ENCODE results near the gene ANAPC16. TPM values are rescaled to one million over a fixed set of nuclear protein-coding genes. Genes with fewer than 3 reads are reported as not detected.

ANAPC16 gene
- total RNA-seq (2014; rRNA removed; shearing (Covaris generic)) (77.5 and 88.5 TPM in 2 replicates), polyA plus RNA-seq (2016; fragmentation: Nextera tagmentation; extraction: Ambion mirVana) (116 and 126 TPM in 2 replicates)
- long read RNA-seq, transcript ANAPC16-203 (3 exons, 734 nt): minor isoform, 12 of 105 reads
- long read RNA-seq, transcript ANAPC16-201 (4 exons, 3,195 nt): major isoform, 39 of 105 reads
- long read RNA-seq, partial matches to known transcripts: 6 of 105 reads
- long read RNA-seq, other reads (novel, unspliced or antisense): 42 of 105 reads

DNA sequence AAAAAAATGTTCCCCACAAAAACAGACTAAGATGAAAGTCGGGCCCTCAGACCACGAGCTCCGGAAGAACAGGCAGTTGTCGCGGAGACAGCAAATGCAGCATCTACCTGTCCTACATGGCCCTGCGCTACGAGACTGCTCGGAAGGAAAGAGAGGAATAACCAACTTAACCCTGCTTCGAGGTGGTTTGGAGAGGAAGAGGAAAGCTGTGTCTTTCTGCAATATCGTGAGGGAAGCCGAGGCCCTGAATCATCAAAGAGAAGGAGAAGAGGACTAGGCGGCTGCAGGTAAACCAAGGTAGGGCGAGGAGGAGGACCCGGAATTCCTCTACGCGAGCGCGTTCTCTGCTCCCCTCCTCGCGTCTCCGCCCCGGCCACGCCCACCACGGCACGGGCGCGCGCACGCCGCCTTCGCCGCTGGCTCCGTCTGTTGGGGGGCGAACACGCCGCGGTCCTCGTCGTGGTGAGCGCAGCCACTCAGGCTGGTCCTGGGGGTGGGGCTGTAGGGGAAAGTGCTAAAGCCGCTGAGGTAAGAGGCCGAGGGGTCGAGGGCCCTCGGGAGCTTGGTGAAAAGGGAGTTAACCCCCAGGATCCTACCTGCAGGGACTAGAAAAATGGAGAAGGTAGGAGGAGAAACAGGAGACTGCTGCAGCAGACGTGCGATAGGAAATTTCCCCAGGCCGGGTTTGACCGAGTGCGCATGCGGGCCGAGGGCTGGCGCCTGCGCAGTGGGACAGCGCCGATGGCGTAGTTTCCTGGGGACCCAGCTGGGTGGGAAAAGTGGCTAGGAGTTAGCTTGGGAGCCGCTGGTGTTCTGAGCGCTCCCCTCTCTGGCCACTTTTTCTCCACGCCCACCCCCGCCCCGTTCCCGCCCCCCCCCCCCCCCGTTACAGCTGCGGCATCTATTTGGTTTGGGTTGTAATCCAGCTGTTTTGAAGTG, at the start of gene ANAPC16, which contains the start of gene ASCC1:
TSS of gene ANAPC16 (plus strand) at position 402 of the 939 bp plus-strand sequence. CDS start 7,903 bp downstream, outside the sequence.
TSS of gene ASCC1 (minus strand) at position 666 of the 939 bp plus-strand sequence. CDS start 2,978 bp downstream, outside the sequence.
- H3K27ac Mint-ChIP-seq: peak within 1 kb of the TSS; percentile 100
- TF ChIP-seq CREB1 (CRISPR knock-in tag; IDR thresholded peaks at IDR 0.05; ENCODE audit: low read depth) (0 out of 2 replicates have a peak, but pooled peaks have one; percentile 3), POLR2AphosphoS5 (IDR thresholded peaks at IDR 0.05; ENCODE audit: low read depth) (peak; percentile 100), ZNF114 (CRISPR knock-in tag; IDR thresholded peaks at IDR 0.05) (no peak)
- H3K4me2 ChIP-seq: peak within 1 kb of the TSS; percentile 78

DNA sequence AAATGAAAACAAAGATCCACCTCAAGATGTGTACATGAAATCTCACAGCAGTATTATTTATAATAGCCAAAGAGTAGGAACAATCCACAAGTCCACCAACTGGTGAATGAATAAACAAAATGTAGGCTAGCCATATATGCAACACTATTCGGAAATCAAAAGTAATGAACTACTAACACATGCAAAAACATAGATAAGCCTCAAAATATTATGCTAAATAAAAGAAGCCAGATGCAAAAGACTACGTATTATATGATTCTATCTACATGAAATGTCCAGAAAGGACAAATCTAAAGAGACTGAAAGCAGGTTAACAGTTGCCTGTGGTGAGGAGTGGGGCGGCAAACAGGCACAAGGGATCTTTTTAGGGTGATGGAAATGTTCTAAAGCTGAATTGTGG, 48.7 kb upstream of the ANAPC16 start:
- Histone ChIP-seq H3K79me2 (replicated peaks; ENCODE audit: insufficient read depth) (no peaks in the 10 kb centered on the region), H3K9me2 (ENCODE audit: insufficient read depth) (no peaks in the 10 kb centered on the region), H3K4me2 (no peak overlapping the region), H3K27me3 (ENCODE audit: insufficient read depth) (no peaks in the 10 kb centered on the region), H3K27ac (ENCODE audit: low read depth) (no peak overlapping the region), H3K4me1 (ENCODE audit: insufficient read depth) (no peaks in the 10 kb centered on the region), H3K36me3 (ENCODE audit: insufficient read depth) (no peaks in the 10 kb centered on the region), H3F3A (replicated peaks; ENCODE audit: low read depth) (no peaks in the 10 kb centered on the region), H2AFZ (no peak overlapping the region), H4K20me1 (replicated peaks; ENCODE audit: insufficient read depth) (no peaks in the 10 kb centered on the region), H3K4me3 (no peak overlapping the region)
- H3K36me3 Mint-ChIP-seq (ENCODE audit: low read depth): peaks cover 7% of the 10 kb centered on the region; the same call in 1 of the 3 replicates
- H3K27ac Mint-ChIP-seq: no peak overlapping the region
- H3K4me1 Mint-ChIP-seq: no peaks in the 10 kb centered on the region
- DNase-seq (ENCODE audit: low spot score) (no peak), ATAC-seq (no peak)
- peaks cover 1% of the 10 kb centered on the region for H3K27me3 Mint-ChIP-seq (ENCODE audit: insufficient read depth, low read depth, poor library complexity)
- no peaks in the 10 kb centered on the region for H3K9me3 Mint-ChIP-seq
- no peak overlapping the region for H3K4me3 Mint-ChIP-seq
- TF ChIP-seq NANOG (IDR thresholded peaks at IDR 0.05; ENCODE audit: borderline replicate concordance): no peak
- no peak for TF ChIP-seq ZNF114 (CRISPR knock-in tag; IDR thresholded peaks at IDR 0.05)
- no peak for TF ChIP-seq EZH2 (IDR thresholded peaks at IDR 0.05; ENCODE audit: low read depth, unreplicated experiment)
- no peak for TF ChIP-seq JUNB (IDR thresholded peaks at IDR 0.05; ENCODE audit: unreplicated experiment)
- TF ChIP-seq POLR2AphosphoS5 (IDR thresholded peaks at IDR 0.05; ENCODE audit: low read depth): no peak
- TF ChIP-seq, protein P1, sequence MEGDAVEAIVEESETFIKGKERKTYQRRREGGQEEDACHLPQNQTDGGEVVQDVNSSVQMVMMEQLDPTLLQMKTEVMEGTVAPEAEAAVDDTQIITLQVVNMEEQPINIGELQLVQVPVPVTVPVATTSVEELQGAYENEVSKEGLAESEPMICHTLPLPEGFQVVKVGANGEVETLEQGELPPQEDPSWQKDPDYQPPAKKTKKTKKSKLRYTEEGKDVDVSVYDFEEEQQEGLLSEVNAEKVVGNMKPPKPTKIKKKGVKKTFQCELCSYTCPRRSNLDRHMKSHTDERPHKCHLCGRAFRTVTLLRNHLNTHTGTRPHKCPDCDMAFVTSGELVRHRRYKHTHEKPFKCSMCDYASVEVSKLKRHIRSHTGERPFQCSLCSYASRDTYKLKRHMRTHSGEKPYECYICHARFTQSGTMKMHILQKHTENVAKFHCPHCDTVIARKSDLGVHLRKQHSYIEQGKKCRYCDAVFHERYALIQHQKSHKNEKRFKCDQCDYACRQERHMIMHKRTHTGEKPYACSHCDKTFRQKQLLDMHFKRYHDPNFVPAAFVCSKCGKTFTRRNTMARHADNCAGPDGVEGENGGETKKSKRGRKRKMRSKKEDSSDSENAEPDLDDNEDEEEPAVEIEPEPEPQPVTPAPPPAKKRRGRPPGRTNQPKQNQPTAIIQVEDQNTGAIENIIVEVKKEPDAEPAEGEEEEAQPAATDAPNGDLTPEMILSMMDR (conservative IDR thresholded peaks at IDR 0.05; ENCODE audit: low read depth in 2 of 2): no peak
- no peak for TF ChIP-seq STAT1 (IDR thresholded peaks at IDR 0.05; ENCODE audit: unreplicated experiment)
- TF ChIP-seq, protein P2, sequence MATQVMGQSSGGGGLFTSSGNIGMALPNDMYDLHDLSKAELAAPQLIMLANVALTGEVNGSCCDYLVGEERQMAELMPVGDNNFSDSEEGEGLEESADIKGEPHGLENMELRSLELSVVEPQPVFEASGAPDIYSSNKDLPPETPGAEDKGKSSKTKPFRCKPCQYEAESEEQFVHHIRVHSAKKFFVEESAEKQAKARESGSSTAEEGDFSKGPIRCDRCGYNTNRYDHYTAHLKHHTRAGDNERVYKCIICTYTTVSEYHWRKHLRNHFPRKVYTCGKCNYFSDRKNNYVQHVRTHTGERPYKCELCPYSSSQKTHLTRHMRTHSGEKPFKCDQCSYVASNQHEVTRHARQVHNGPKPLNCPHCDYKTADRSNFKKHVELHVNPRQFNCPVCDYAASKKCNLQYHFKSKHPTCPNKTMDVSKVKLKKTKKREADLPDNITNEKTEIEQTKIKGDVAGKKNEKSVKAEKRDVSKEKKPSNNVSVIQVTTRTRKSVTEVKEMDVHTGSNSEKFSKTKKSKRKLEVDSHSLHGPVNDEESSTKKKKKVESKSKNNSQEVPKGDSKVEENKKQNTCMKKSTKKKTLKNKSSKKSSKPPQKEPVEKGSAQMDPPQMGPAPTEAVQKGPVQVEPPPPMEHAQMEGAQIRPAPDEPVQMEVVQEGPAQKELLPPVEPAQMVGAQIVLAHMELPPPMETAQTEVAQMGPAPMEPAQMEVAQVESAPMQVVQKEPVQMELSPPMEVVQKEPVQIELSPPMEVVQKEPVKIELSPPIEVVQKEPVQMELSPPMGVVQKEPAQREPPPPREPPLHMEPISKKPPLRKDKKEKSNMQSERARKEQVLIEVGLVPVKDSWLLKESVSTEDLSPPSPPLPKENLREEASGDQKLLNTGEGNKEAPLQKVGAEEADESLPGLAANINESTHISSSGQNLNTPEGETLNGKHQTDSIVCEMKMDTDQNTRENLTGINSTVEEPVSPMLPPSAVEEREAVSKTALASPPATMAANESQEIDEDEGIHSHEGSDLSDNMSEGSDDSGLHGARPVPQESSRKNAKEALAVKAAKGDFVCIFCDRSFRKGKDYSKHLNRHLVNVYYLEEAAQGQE (IDR thresholded peaks at IDR 0.05; ENCODE audit: unreplicated experiment): no peak
- TF ChIP-seq, protein P3, sequence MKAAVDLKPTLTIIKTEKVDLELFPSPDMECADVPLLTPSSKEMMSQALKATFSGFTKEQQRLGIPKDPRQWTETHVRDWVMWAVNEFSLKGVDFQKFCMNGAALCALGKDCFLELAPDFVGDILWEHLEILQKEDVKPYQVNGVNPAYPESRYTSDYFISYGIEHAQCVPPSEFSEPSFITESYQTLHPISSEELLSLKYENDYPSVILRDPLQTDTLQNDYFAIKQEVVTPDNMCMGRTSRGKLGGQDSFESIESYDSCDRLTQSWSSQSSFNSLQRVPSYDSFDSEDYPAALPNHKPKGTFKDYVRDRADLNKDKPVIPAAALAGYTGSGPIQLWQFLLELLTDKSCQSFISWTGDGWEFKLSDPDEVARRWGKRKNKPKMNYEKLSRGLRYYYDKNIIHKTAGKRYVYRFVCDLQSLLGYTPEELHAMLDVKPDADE (IDR thresholded peaks at IDR 0.05): no peak

More for the DNA sequence above, at the start of gene ANAPC16, which contains the start of gene ASCC1:
- no peaks in the 10 kb centered on the region for H4K20me1 ChIP-seq (replicated peaks; ENCODE audit: insufficient read depth)
- H3K36me3 ChIP-seq (ENCODE audit: insufficient read depth): no peaks in the 10 kb centered on the region
- H3K4me3 Mint-ChIP-seq: peak within 1 kb of the TSS; percentile 96
- peaks cover 8% of the 10 kb centered on the region for H3K36me3 Mint-ChIP-seq (ENCODE audit: low read depth)
- ATAC-seq (peak; percentile 91), DNase-seq (ENCODE audit: low spot score) (peak; percentile 95)
- peaks cover 14% of the 10 kb centered on the region for H3K4me1 ChIP-seq (ENCODE audit: insufficient read depth)
- peak within 1 kb of the TSS; percentile 100 for H3K27ac ChIP-seq (ENCODE audit: low read depth)
- H3K9me3 Mint-ChIP-seq: no peaks in the 10 kb centered on the region
- H3K9me2 ChIP-seq (ENCODE audit: insufficient read depth): no peaks in the 10 kb centered on the region
- no peaks in the 10 kb centered on the region for H3K27me3 ChIP-seq (ENCODE audit: insufficient read depth)
- H3K79me2 ChIP-seq (replicated peaks; ENCODE audit: insufficient read depth): peaks cover 60% of the 10 kb centered on the region
- H3K27me3 Mint-ChIP-seq (ENCODE audit: insufficient read depth, low read depth, poor library complexity): peaks cover 13% of the 10 kb centered on the region
- peak within 1 kb of the TSS; percentile 66 for H3K4me3 ChIP-seq
- peaks cover 8% of the 10 kb centered on the region for H3K4me1 Mint-ChIP-seq
- H2AFZ ChIP-seq: 0 out of 2 replicates have a peak within 1 kb of the TSS, but pooled peaks have one; percentile 64
- peaks cover 8% of the 10 kb centered on the region; the same call in 1 of the 2 replicates for H3F3A ChIP-seq (replicated peaks; ENCODE audit: low read depth)

Data from GM23338 (cell line).